Subcutaneous abdominal adipose tissue (tissue), 5 donors: ENCODE measurements around the gene CDH6.
"Not testable (repeated sequence)": the region's sequence is repeated elsewhere in the genome, so short reads cannot be mapped to it uniquely, and the experiment has no call there.

Source experiments
- H3K27ac ChIP-seq: one replicate; pipeline ENCODE4 v1.7.0; 2013; ENCODE audit warnings: low read depth, mild to moderate bottlenecking, inconsistent platforms, low read length, moderate library complexity
- H3K27me3 ChIP-seq, 5 donors: one replicate each; pipeline ENCODE4 v1.7.0; 2013; ENCODE audit warnings: low read length in 5 of 5, inconsistent platforms in 1 of 5; ENCODE audit not compliant: control insufficient read depth in 5 of 5, insufficient read depth in 4 of 5
- H3K36me3 ChIP-seq, 5 donors: one replicate each; pipeline ENCODE4 v1.7.0; 2013; ENCODE audit warnings: low read length in 5 of 5; ENCODE audit not compliant: control insufficient read depth in 5 of 5, insufficient read depth in 5 of 5
- H3K4me1 ChIP-seq, 5 donors: one replicate each; pipeline ENCODE4 v1.7.0; 2013; ENCODE audit warnings: low read length in 5 of 5, mild to moderate bottlenecking in 3 of 5, moderate library complexity in 1 of 5; ENCODE audit not compliant: control insufficient read depth in 5 of 5, insufficient read depth in 5 of 5
- H3K4me3 ChIP-seq, 5 donors: one replicate each; pipeline ENCODE4 v1.7.0; 2013; ENCODE audit warnings: low read length in 5 of 5, low read depth in 1 of 5
- H3K9ac ChIP-seq, 5 donors: one replicate each; pipeline ENCODE4 v1.7.0; 2013; ENCODE audit warnings: low read length in 5 of 5, mild to moderate bottlenecking in 4 of 5, moderate library complexity in 3 of 5
- H3K9me3 ChIP-seq, 5 donors: one replicate each; pipeline ENCODE4 v1.7.0; 2013; ENCODE audit warnings: low read length in 5 of 5; ENCODE audit not compliant: control insufficient read depth in 5 of 5
- donor health status: healthy.
- donor health status: healthy.
- donor health status: healthy.
- donor health status: healthy.
- donor health status: healthy.

Gene CDH6

GRCh38 chr5:31359839-31360238 lies 166.4 kb downstream of the CDH6 start:
- H3K36me3 ChIP-seq, result no peaks in the 10 kb centered on the region
- H3K4me1 ChIP-seq, result peaks cover 0 to 7% (median 0%) of the 10 kb centered on the region in 5 donors
- H3K27ac ChIP-seq, result no peak overlapping the region
- no peak overlapping the region for H3K9ac ChIP-seq
- peaks cover 0 to 5% (median 3%) of the 10 kb centered on the region in 5 donors for H3K9me3 ChIP-seq
- no peak overlapping the region for H3K4me3 ChIP-seq
- no peaks in the 10 kb centered on the region for H3K27me3 ChIP-seq

GRCh38 chr5:31361234-31361633 lies 167.7 kb downstream of the CDH6 start:
- H3K27me3 ChIP-seq, result no peaks in the 10 kb centered on the region
- no peak overlapping the region for H3K9ac ChIP-seq
- peaks cover 0 to 8% (median 0%) of the 10 kb centered on the region in 5 donors for H3K4me1 ChIP-seq
- no peak overlapping the region for H3K4me3 ChIP-seq
- no peaks in the 10 kb centered on the region for H3K36me3 ChIP-seq
- H3K9me3 ChIP-seq, result no peaks in the 10 kb centered on the region
- H3K27ac ChIP-seq, result no peak overlapping the region

GRCh38 chr5:31361704-31362528 lies 168.4 kb downstream of the CDH6 start:
- H3K9me3 ChIP-seq, H3K9ac ChIP-seq, H3K27ac ChIP-seq, H3K27me3 ChIP-seq, H3K36me3 ChIP-seq, H3K4me3 ChIP-seq: not testable (repeated sequence)
- H3K4me1 ChIP-seq, result peaks cover 0 to 15% (median 3%) of the 10 kb centered on the region in 5 donors

- Histone ChIP-seq H3K36me3 (no peaks in the 10 kb centered on the region), H3K27me3 (no peaks in the 10 kb centered on the region), H3K4me1 (peaks cover 0 to 16% (median 3%) of the 10 kb centered on the region in 5 donors), H3K9ac (no peak overlapping the region), H3K27ac (no peak overlapping the region), H3K9me3 (no peaks in the 10 kb centered on the region), H3K4me3 (no peak overlapping the region)
Measured at GRCh38 chr5:31362529-31362900, 169.0 kb downstream of the CDH6 start.

- H3K4me3 ChIP-seq, result no peak overlapping the region
- H3K4me1 ChIP-seq, result peaks cover 0 to 16% (median 3%) of the 10 kb centered on the region in 5 donors
- no peaks in the 10 kb centered on the region for H3K9me3 ChIP-seq
- H3K9ac ChIP-seq, result no peak overlapping the region
- no peaks in the 10 kb centered on the region for H3K27me3 ChIP-seq
- no peak overlapping the region for H3K27ac ChIP-seq
- no peaks in the 10 kb centered on the region for H3K36me3 ChIP-seq
Measured at GRCh38 chr5:31362931-31363568, 169.6 kb downstream of the CDH6 start.

GRCh38 chr5:31364881-31365636 lies 171.6 kb downstream of the CDH6 start:
- Histone ChIP-seq H3K4me1 (peaks cover 0 to 16% (median 3%) of the 10 kb centered on the region in 5 donors), H3K9ac (no peak overlapping the region), H3K9me3 (no peaks in the 10 kb centered on the region), H3K27me3 (no peaks in the 10 kb centered on the region), H3K27ac (no peak overlapping the region), H3K4me3 (no peak overlapping the region), H3K36me3 (no peaks in the 10 kb centered on the region)

GRCh38 chr5:31365776-31366175 lies 172.3 kb downstream of the CDH6 start:
- H3K27me3 ChIP-seq, result no peaks in the 10 kb centered on the region
- H3K4me3 ChIP-seq, result no peak overlapping the region
- H3K27ac ChIP-seq, result no peak overlapping the region
- no peaks in the 10 kb centered on the region for H3K36me3 ChIP-seq
- H3K9me3 ChIP-seq, result no peaks in the 10 kb centered on the region
- H3K4me1 ChIP-seq, result peaks cover 0 to 16% (median 3%) of the 10 kb centered on the region in 5 donors
- no peak overlapping the region for H3K9ac ChIP-seq

GRCh38 chr5:31366941-31367340 lies 173.5 kb downstream of the CDH6 start:
- H3K4me3 ChIP-seq, result no peak overlapping the region
- H3K27ac ChIP-seq, result no peak overlapping the region

GRCh38 chr5:31372124-31372523 lies 178.6 kb downstream of the CDH6 start:
- Histone ChIP-seq H3K9ac (no peak overlapping the region), H3K4me3 (no peak overlapping the region), H3K27ac (no peak overlapping the region), H3K27me3 (no peaks in the 10 kb centered on the region), H3K36me3 (no peaks in the 10 kb centered on the region), H3K4me1 (no peaks in the 10 kb centered on the region), H3K9me3 (no peaks in the 10 kb centered on the region)

More at GRCh38 chr5:31366941-31367340, 173.5 kb downstream of the CDH6 start:
- Histone ChIP-seq H3K4me1 (peaks cover 0 to 16% (median 3%) of the 10 kb centered on the region in 5 donors), H3K9me3 (no peaks in the 10 kb centered on the region), H3K27me3 (no peaks in the 10 kb centered on the region), H3K9ac (no peak overlapping the region), H3K36me3 (no peaks in the 10 kb centered on the region)
